ENCODE data around the gene TMEM182. TPM values are rescaled to one million over a fixed set of nuclear protein-coding genes. Genes with fewer than 3 reads are reported as not detected.

TMEM182 gene
- total RNA-seq, 1 donor from 2014 or later: not detected

- intact Hi-C loops (cut with DNase I): no loop called here
- no peaks in the 10 kb centered on the region for H3K9me3 ChIP-seq
- no peak for DNase-seq (ENCODE audit: low spot score in 2 of 2)
- H3K27me3 ChIP-seq: no peaks in the 10 kb centered on the region
- TF ChIP-seq CTCF (IDR thresholded peaks at IDR 0.05): no peak
- peaks cover 19 to 50% of the 10 kb centered on the region in 2 donors for H3K36me3 ChIP-seq
- no peaks in the 10 kb centered on the region for H3K4me1 ChIP-seq
- H3K27ac ChIP-seq: no peak overlapping the region
- no peak overlapping the region for H3K4me3 ChIP-seq
These were observed 35.4 kb upstream of the TMEM182 start for GRCh38 chr2:102726128-102727087.

- DNase-seq (ENCODE audit: low spot score in 2 of 2): no peak
- Histone ChIP-seq H3K27me3 (no peaks in the 10 kb centered on the region), H3K36me3 (peaks cover 0 to 14% of the 10 kb centered on the region in 2 donors), H3K9me3 (no peaks in the 10 kb centered on the region), H3K4me3 (peak overlapping the region; percentile 89 to 96), H3K4me1 (peaks cover 0 to 7% of the 10 kb centered on the region in 2 donors), H3K27ac (no peak overlapping the region)
- no peak for TF ChIP-seq CTCF (IDR thresholded peaks at IDR 0.05)
- intact Hi-C loops (cut with DNase I): no loop called here
These were observed 26.3 kb upstream of the TMEM182 start for GRCh38 chr2:102735416-102736109.

- no peaks in the 10 kb centered on the region for H3K9me3 ChIP-seq
- H3K4me1 ChIP-seq: peaks cover 0 to 7% of the 10 kb centered on the region in 2 donors
- no peak for TF ChIP-seq CTCF (IDR thresholded peaks at IDR 0.05)
- peak overlapping the region; percentile 89 to 96 for H3K4me3 ChIP-seq
- intact Hi-C loops (cut with DNase I): no loop called here
- no peaks in the 10 kb centered on the region for H3K27me3 ChIP-seq
- peak overlapping the region; percentile 68 to 83 for H3K27ac ChIP-seq
- DNase-seq (ENCODE audit: low spot score in 2 of 2): no peak
- H3K36me3 ChIP-seq: peaks cover 0 to 9% of the 10 kb centered on the region in 2 donors
These were observed 25.8 kb upstream of the TMEM182 start for GRCh38 chr2:102736110-102736409.

- peak in 1 of 3 experiments; percentile 9 for TF ChIP-seq CTCF (IDR thresholded peaks at IDR 0.05)
- Histone ChIP-seq H3K4me3 (peak overlapping the region; percentile 89 to 96), H3K27ac (peak overlapping the region; percentile 68 to 83), H3K27me3 (no peaks in the 10 kb centered on the region), H3K9me3 (no peaks in the 10 kb centered on the region), H3K36me3 (peaks cover 0 to 3% of the 10 kb centered on the region in 2 donors), H3K4me1 (peaks cover 0 to 7% of the 10 kb centered on the region in 2 donors)
- peak in 1 of 2 donors; percentile 90 for DNase-seq (ENCODE audit: low spot score in 2 of 2)
- intact Hi-C loops (cut with DNase I): no loop called here
These were observed 25.1 kb upstream of the TMEM182 start for GRCh38 chr2:102736410-102737409.

GRCh38 chr2:102737431-102737830 is 24.4 kb upstream of the TMEM182 start:
- Histone ChIP-seq H3K4me3 (peak overlapping the region; percentile 89 to 96), H3K9me3 (no peaks in the 10 kb centered on the region), H3K36me3 (no peaks in the 10 kb centered on the region), H3K4me1 (peaks cover 0 to 7% of the 10 kb centered on the region in 2 donors), H3K27me3 (no peaks in the 10 kb centered on the region), H3K27ac (no peak overlapping the region)
- DNase-seq (ENCODE audit: low spot score in 2 of 2): no peak
- intact Hi-C loops (cut with DNase I): no loop called here
- TF ChIP-seq CTCF (IDR thresholded peaks at IDR 0.05): no peak
